AG09319 (cell line): ENCODE results near the gene DERL3.

ENCODE experiments used
- DNase-seq: peaks from one replicate; pipeline ENCODE4 v3.0.0-alpha.2; 2010; ENCODE audit warnings: low read depth; ENCODE audit errors: extremely low read depth
- TF ChIP-seq, protein P1 (sequence below): IDR thresholded peaks from 2 replicates; pipeline ENCODE4 v1.5.1; 2011; ENCODE audit warnings: low read depth, mild to moderate bottlenecking, inconsistent platforms, low read length, moderate library complexity

Gene DERL3

DNA sequence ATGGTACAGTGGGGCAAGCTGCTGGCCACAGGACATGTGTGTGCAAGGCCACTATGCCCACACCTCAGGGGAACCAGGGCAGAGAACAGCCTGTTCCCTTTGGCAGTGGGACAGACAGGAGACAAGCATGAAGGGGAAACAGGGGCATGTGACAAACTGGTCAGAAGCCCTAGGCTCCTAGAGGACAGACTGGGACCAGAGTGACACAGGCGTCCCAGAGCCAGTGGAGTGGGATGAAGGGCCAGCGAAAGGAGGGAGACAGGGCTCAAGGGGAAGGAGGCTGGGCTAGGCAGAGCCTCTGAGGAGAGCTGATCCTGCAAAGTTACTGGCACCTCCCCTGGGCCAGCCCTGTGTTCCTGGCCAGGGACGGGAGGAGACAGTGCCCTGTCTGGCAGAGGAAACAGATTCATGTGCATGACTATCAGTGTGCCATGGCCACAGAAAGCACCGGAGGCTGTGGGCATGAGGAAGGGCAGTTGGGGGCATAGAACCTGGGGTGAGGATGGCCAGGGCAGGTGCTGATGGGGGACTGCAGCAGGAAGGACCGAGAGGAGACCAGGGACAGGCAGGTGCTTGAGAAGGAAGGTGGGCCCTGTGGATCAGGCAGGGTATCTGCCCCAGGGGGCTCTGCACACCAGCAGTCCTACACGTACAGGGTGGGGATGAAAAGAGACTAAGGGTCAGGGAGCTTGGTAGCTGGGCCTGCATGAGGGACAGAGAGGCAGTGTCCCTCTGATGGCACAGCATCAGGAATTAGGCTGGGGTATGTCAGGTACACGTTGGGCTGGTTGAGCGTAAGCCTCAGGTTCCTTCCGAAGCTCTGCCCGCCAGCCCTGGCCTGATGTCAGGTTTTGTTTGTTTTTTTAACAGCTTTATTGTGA lies 9.8 kb downstream of the DERL3 start:
- no peak for DNase-seq
- TF ChIP-seq, protein P1, sequence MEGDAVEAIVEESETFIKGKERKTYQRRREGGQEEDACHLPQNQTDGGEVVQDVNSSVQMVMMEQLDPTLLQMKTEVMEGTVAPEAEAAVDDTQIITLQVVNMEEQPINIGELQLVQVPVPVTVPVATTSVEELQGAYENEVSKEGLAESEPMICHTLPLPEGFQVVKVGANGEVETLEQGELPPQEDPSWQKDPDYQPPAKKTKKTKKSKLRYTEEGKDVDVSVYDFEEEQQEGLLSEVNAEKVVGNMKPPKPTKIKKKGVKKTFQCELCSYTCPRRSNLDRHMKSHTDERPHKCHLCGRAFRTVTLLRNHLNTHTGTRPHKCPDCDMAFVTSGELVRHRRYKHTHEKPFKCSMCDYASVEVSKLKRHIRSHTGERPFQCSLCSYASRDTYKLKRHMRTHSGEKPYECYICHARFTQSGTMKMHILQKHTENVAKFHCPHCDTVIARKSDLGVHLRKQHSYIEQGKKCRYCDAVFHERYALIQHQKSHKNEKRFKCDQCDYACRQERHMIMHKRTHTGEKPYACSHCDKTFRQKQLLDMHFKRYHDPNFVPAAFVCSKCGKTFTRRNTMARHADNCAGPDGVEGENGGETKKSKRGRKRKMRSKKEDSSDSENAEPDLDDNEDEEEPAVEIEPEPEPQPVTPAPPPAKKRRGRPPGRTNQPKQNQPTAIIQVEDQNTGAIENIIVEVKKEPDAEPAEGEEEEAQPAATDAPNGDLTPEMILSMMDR = no peak

DNA sequence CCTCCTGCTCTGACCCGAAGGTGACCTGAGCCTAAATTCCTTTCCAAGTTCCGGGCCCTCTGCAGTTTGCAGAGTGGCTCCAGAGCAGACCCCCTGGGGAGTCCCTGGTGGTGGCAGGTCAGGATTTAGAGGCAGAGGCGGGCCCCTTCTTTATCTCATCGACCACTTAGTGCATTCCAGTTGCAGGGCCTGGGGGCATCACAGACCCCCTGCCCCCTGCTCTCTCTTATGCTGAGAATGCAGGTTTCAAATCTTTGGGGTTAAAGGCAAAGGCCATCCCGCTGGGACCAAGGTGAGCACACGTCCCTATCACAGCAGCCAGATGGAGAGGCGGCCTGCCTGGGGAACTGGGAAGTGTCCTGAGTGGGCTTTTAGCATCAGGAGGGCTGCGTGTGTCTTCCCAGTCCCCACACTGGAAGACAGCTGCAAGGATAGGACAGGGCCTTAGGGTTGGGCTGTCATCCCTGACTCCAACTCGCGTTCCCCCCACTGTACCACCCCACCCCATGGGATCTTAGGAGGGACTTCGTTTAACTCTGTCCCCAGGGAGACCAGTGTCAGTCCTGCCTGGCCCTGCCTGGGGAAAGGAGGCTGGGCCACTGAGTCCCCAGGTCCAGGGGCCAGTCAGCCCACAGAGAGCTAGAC lies 11.3 kb downstream of the DERL3 start:
- DNase-seq = no peak
- TF ChIP-seq, protein P1 = no peak

DNA sequence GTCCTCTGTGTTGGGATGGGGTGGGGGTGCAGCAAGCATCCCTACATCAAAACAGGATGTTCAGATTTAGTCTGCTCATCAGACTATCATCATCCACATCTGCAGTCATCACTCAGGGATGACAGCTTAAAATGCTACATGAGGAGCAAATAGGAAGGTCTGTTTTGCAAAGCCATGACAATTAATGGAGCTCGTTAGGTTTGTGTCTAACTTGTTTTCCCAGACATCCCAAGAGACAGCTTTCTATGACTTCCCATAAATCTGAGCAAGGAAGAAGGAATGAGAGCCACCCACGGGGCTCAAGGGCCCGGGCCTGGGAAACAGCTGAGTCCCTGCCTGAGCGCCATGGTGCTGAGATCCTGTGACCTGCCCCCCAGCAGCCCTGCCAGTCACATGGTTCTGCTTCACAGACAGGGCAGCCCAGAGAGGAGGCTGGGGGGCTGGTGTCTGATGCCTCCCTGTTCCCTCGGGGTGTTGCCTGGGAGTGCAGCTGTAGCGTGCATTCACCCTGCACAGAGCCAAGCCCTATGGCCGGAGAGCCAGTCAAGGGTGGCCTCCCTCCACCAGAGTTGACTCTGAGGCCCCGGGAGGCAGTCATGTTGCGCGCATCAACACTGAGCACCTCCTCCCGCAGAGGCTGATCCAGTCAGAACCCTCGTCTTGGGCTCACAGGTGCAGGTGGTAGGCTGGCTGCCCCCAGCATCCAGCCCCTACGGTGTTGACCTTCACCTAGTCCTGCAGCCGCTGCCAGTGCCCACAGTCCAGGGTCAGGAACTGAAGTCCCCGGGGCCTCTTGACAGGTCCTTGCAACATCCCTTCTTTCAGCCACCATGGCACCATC lies 12.1 kb downstream of the DERL3 start:
- TF ChIP-seq, protein P1 = no peak
- DNase-seq = no peak

DNA sequence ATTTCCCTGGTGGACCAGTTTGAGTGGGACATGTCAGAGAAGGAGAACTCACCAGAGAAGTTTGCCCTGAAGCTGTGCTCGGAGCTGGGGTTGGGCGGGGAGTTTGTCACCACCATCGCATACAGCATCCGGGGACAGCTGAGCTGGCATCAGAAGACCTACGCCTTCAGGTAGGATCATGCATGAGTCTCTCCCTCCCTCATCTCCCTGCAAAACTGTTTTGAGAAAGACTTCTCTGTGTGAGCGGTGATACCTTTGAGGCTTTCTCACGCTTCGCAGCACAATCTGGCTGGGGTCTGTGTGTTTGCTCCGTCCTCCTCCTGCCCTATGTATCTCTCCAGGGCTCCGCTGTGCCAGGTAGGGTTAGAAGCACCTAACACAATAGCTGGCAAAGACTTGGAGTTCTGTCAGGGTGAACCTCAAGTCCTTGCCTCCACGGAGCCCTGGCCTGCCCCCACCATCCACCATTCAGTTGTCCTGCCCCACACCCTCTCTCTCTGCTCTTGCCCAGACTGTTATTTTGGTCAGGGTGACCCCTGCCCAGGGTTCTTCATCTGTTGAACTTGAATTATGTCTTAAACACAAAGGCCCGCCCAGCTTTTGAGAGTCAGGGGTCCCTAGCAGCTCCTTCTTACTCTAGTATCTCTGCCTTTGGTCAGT lies 13.4 kb downstream of the DERL3 start:
- DNase-seq = no peak
- TF ChIP-seq, protein P1 = no peak

DNA sequence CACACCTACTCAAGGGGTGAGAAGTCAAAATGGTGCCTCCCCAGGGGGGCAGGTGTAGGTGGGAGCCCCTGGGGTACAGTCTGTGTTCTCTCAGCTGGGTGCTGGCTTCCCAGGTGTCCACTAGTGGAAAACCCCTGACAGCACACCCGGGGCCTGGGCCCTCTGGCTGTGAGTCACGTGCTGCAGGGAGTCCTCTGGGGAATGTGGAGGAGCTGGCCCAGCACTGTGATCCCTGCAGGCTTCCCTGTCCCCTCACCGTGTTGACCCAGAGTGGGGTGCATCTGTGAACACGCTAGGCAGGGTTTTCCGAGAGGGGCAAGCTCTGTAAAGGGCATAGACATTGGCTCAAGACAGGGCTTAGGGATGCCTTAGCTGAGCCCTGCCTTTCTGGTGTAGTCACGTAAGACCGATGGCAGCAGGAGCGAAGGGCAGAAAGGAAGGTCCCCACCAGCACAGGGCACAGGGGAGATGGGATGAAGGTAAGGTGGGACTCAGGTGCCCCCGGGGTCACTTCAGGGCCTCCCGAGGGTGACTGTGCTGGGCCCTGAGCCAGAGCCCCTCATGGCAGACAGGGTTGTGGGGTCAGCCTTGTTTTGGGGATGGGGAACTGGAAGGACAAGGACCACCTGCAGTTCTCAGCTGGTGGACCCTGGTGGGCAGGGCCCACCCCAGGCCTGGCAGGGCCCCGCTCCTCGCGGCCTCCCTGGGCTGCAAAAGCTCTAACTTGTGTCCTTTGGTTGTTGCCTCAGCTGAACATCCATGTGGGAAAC lies 14.1 kb downstream of the DERL3 start:
- no peak for DNase-seq
- TF ChIP-seq, protein P1 = no peak

DNA sequence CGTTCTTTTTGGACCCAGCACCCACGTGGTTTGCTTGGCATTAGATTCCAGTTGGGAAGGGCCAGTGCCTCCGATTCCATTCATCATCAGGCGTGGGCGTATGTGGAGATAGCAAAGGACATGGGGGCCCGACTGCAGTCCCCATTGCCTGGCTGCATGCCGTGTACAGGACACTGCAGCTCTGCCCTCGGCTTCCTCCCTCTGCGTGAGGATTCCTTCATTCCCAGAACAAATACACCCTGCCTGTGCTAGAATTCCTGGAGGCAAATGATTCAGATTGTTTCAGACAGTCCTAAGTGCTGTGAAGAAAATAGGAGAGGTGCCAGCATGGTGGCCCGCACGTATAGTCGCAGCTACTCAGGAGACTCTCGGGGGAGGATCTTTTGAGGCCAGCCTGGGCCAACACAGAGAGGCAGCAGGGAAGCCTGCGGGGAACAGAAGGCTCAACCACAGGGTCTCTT lies 15.4 kb downstream of the DERL3 start:
- DNase-seq = no peak
- TF ChIP-seq, protein P1 = no peak
